NCI-H2029 (cell line): ENCODE measurements around the gene WWOX.

Source experiments
- DNase-seq: peaks from one replicate; lab custom pipeline; 2025; lab: John Stamatoyannopoulos, UW

WWOX gene

GRCh38 chr16:78399384-78399783 lies 299.9 kb downstream of the WWOX start:
- DNase-seq = no peak

- DNase-seq = no peak
Observed at GRCh38 chr16:78402833-78403232, 303.4 kb downstream of the WWOX start.

GRCh38 chr16:78405040-78405439 lies 305.6 kb downstream of the WWOX start:
- no peak for DNase-seq

- DNase-seq = no peak
Observed at GRCh38 chr16:78405833-78406232, 306.4 kb downstream of the WWOX start.

- DNase-seq = no peak
Observed at GRCh38 chr16:78407191-78407590, 307.7 kb downstream of the WWOX start.

- no peak for DNase-seq
Observed at GRCh38 chr16:78413651-78414050, 314.2 kb downstream of the WWOX start.

- no peak for DNase-seq
Observed at GRCh38 chr16:78415013-78415412, 315.6 kb downstream of the WWOX start.

- no peak for DNase-seq
Observed at GRCh38 chr16:78415669-78416068, 316.2 kb downstream of the WWOX start.

- DNase-seq = no peak
Observed at GRCh38 chr16:78416400-78416799, 316.9 kb downstream of the WWOX start.

- no peak for DNase-seq
Observed at GRCh38 chr16:78421181-78421708, 321.8 kb downstream of the WWOX start.

- DNase-seq = no peak
Observed at GRCh38 chr16:78425281-78425680, 325.8 kb downstream of the WWOX start.

- no peak for DNase-seq
Observed at GRCh38 chr16:78425891-78426510, 326.5 kb downstream of the WWOX start.

GRCh38 chr16:78428193-78428592 lies 328.7 kb downstream of the WWOX start:
- no peak for DNase-seq

GRCh38 chr16:78430281-78430680 lies 330.8 kb downstream of the WWOX start:
- DNase-seq = no peak

- DNase-seq = no peak
Observed at GRCh38 chr16:78431004-78431670, 331.7 kb downstream of the WWOX start.

GRCh38 chr16:78431701-78432100 lies 332.2 kb downstream of the WWOX start:
- DNase-seq = no peak

GRCh38 chr16:78432451-78432850 lies 333.0 kb downstream of the WWOX start:
- no peak for DNase-seq

- no peak for DNase-seq
Observed at GRCh38 chr16:78433116-78433515, 333.7 kb downstream of the WWOX start.

GRCh38 chr16:78434401-78434800 lies 334.9 kb downstream of the WWOX start:
- DNase-seq = no peak

GRCh38 chr16:78435260-78435659 lies 335.8 kb downstream of the WWOX start:
- DNase-seq = no peak

- DNase-seq = no peak
Observed at GRCh38 chr16:78436023-78436422, 336.6 kb downstream of the WWOX start.

- DNase-seq = no peak
Observed at GRCh38 chr16:78436846-78437245, 337.4 kb downstream of the WWOX start.

- no peak for DNase-seq
Observed at GRCh38 chr16:78437352-78437968, 338.0 kb downstream of the WWOX start.
